Left kidney (tissue), 2 donors: ENCODE data around the gene FSTL4. TPM values are rescaled to one million over a fixed set of nuclear protein-coding genes. Genes with fewer than 3 reads are reported as not detected.

Experiments
- DNase-seq: peaks from one replicate; pipeline ENCODE4 v3.0.0-alpha.2; 2013
- polyA plus RNA-seq: library from polyadenylated mRNA; unstranded; fragments of 120-200 nt; gene quantifications from one replicate; pipeline ENCODE4 v1.2.1, GENCODE V29; 2013; ENCODE audit not compliant: insufficient read length

FSTL4 gene
- polyA plus RNA-seq, 1 donor, result 0.91 TPM

GRCh38 chr5:133321833-133322420 is 290.4 kb downstream of the FSTL4 start:
- no peak for DNase-seq

- no peak for DNase-seq
These were observed 291.0 kb downstream of the FSTL4 start for GRCh38 chr5:133321286-133321832.

GRCh38 chr5:133319905-133320520 is 292.3 kb downstream of the FSTL4 start:
- no peak for DNase-seq

GRCh38 chr5:133319244-133319643 is 293.1 kb downstream of the FSTL4 start:
- DNase-seq, result no peak

- no peak for DNase-seq
These were observed 294.8 kb downstream of the FSTL4 start for GRCh38 chr5:133317558-133317957.

- no peak for DNase-seq
These were observed 295.7 kb downstream of the FSTL4 start for GRCh38 chr5:133316346-133317343.

GRCh38 chr5:133314086-133314485 is 298.3 kb downstream of the FSTL4 start:
- no peak for DNase-seq

- no peak for DNase-seq
These were observed 301.2 kb downstream of the FSTL4 start for GRCh38 chr5:133311176-133311575.

- no peak for DNase-seq
These were observed 302.2 kb downstream of the FSTL4 start for GRCh38 chr5:133309984-133310621.

- no peak for DNase-seq
These were observed 303.1 kb downstream of the FSTL4 start for GRCh38 chr5:133309166-133309795.

- no peak for DNase-seq
These were observed 305.1 kb downstream of the FSTL4 start for GRCh38 chr5:133307275-133307674.

GRCh38 chr5:133304707-133305216 is 307.6 kb downstream of the FSTL4 start:
- no peak for DNase-seq

- DNase-seq, result no peak
These were observed 308.2 kb downstream of the FSTL4 start for GRCh38 chr5:133304178-133304577.

GRCh38 chr5:133303298-133303697 is 309.0 kb downstream of the FSTL4 start:
- DNase-seq, result no peak

GRCh38 chr5:133299728-133300127 is 312.6 kb downstream of the FSTL4 start:
- DNase-seq, result no peak

- DNase-seq, result no peak
These were observed 313.3 kb downstream of the FSTL4 start for GRCh38 chr5:133299021-133299420.

- DNase-seq, result no peak
These were observed 313.9 kb downstream of the FSTL4 start for GRCh38 chr5:133298447-133298846.

GRCh38 chr5:133297293-133297692 is 315.0 kb downstream of the FSTL4 start:
- no peak for DNase-seq

- no peak for DNase-seq
These were observed 315.7 kb downstream of the FSTL4 start for GRCh38 chr5:133296624-133297023.

- DNase-seq, result no peak
These were observed 316.8 kb downstream of the FSTL4 start for GRCh38 chr5:133295520-133295919.

GRCh38 chr5:133294380-133294779 is 318.0 kb downstream of the FSTL4 start:
- no peak for DNase-seq
